ENCODE results near the gene NTNG1.

DNA sequence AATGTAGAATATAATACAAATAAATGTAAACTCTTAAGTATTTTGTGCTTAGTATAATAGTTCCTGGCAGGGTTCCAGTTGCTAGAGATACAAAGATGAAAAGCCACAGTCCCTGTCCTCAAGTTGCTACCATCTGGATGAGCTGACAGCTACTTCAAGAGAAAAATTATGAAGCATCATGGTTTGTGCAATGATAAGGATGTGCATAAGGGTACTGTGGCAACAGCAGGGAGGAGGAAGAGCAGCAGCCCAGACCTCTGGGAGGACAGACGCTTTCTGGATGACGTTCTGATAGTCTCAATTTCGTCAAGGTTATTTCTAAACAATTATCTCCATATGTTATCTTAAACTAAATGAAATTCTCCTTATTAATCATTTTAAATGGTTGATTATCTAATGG, 198.9 kb downstream of the NTNG1 start:
- no peak for TF ChIP-seq CTCF (IDR thresholded peaks at IDR 0.05)
- TF ChIP-seq POLR2A (IDR thresholded peaks at IDR 0.05) = no peak
